Breast epithelium (tissue), 4 donors: ENCODE measurements around the gene PDE4C. TPM values are rescaled to one million over a fixed set of nuclear protein-coding genes. Genes with fewer than 3 reads are reported as not detected.

Experiments used
- DNase-seq, 2 donors: peaks; one replicate each; pipeline ENCODE4 v3.0.0-alpha.2; 2019; ENCODE audit warnings: low spot score in 2 of 2
- H3K27ac ChIP-seq, 2 donors: fragments of 200-600 bp; sonication (generic) in 1 of 2; one replicate each; pipeline ENCODE4 v1.5.1; 2016 to 2019; ENCODE audit warnings: mild to moderate bottlenecking in 1 of 2
- H3K27me3 ChIP-seq, 2 donors: fragments of 200-600 bp; sonication (generic) in 1 of 2; one replicate each; pipeline versions ENCODE4 v1.5.1 to v1.6.0; 2017 to 2019; ENCODE audit warnings: control low read depth in 1 of 2, mild to moderate bottlenecking in 1 of 2
- H3K36me3 ChIP-seq: fragments of 200-600 bp; one replicate; pipeline ENCODE4 v1.5.1; 2019
- H3K4me1 ChIP-seq, 2 donors: fragments of 200-600 bp; sonication (generic); one replicate each; pipeline ENCODE4 v1.5.1; 2016 to 2019; ENCODE audit warnings: control low read depth in 1 of 2
- H3K4me3 ChIP-seq, 3 donors: fragments of 200-600 bp; sonication (generic); 1 replicate in 2 of 3; 2 replicates in 1 of 3; pipeline ENCODE4 v1.5.1; 2016 to 2019; ENCODE audit warnings: mild to moderate bottlenecking in 3 of 3, moderate library complexity in 2 of 3
- H3K9me3 ChIP-seq, 2 donors: fragments of 200-600 bp; sonication (generic) in 1 of 2; one replicate each; pipeline ENCODE4 v1.5.1; 2016 to 2019; ENCODE audit warnings: control low read depth in 1 of 2
- CTCF ChIP-seq, 3 donors: fragments of 450-650 bp; IDR thresholded peaks; one replicate each; pipeline ENCODE4 v1.5.1; 2016 to 2017; ENCODE audit warnings: antibody characterized with exemption in 3 of 3, mild to moderate bottlenecking in 3 of 3, moderate library complexity in 3 of 3
- POLR2A ChIP-seq: fragments of 450-650 bp; IDR thresholded peaks from one replicate; pipeline ENCODE4 v1.6.1; 2016; ENCODE audit warnings: antibody characterized with exemption, mild to moderate bottlenecking, moderate library complexity
- POLR2AphosphoS5 ChIP-seq, 3 donors: sonication (generic); formaldehyde crosslinking; IDR thresholded peaks; one replicate each; pipeline ENCODE4 v1.6.1; 2017; ENCODE audit warnings: antibody characterized with exemption in 3 of 3
- intact Hi-C: fragments of 100-400 bp; cut with DNase I; formaldehyde crosslinking; loops from one replicate; pipeline ENCODE4 v1.15.1; 2023; ENCODE audit warnings: low total_unique reads
- total RNA-seq, 3 donors: library from RNA; depleted of rRNA; stranded (reverse); fragments of >200 nt; gene quantifications; one replicate each; pipeline ENCODE4 v1.1.0, GENCODE V29; 2016

Gene PDE4C
- total RNA-seq, 3 donors from 2014 or later, result 0.33 to 1.3 TPM; not detected in 1

- no peak for TF ChIP-seq POLR2AphosphoS5 (IDR thresholded peaks at IDR 0.05)
- no peak for TF ChIP-seq CTCF (IDR thresholded peaks at IDR 0.05)
- no peak for TF ChIP-seq POLR2A
- intact Hi-C loops, result no loop called here
- no peaks in the 10 kb centered on the region for H3K9me3 ChIP-seq
- H3K27me3 ChIP-seq, result peaks cover 0 to 23% of the 10 kb centered on the region in 2 donors
- H3K4me1 ChIP-seq, result no peaks in the 10 kb centered on the region
- DNase-seq, result no peak
- no peaks in the 10 kb centered on the region for H3K36me3 ChIP-seq
- H3K4me3 ChIP-seq, result no peak overlapping the region
- H3K27ac ChIP-seq, result no peak overlapping the region
These were observed 13.1 kb upstream of the PDE4C start for GRCh38 chr19:18239303-18239702.

- intact Hi-C loops, result no loop called here
- peaks cover 10 to 11% of the 10 kb centered on the region in 2 donors for H3K9me3 ChIP-seq
- TF ChIP-seq POLR2A (no peak), POLR2AphosphoS5 (IDR thresholded peaks at IDR 0.05) (no peak), CTCF (IDR thresholded peaks at IDR 0.05) (no peak)
- no peak for DNase-seq
- no peak overlapping the region for H3K27ac ChIP-seq
- no peaks in the 10 kb centered on the region for H3K4me1 ChIP-seq
- H3K4me3 ChIP-seq, result no peak overlapping the region
- peaks cover 14 to 68% of the 10 kb centered on the region in 2 donors for H3K27me3 ChIP-seq
- no peaks in the 10 kb centered on the region for H3K36me3 ChIP-seq
These were observed 8.0 kb upstream of the PDE4C start for GRCh38 chr19:18234194-18234593.

- TF ChIP-seq POLR2AphosphoS5 (IDR thresholded peaks at IDR 0.05) (no peak), POLR2A (no peak), CTCF (IDR thresholded peaks at IDR 0.05) (no peak)
- Histone ChIP-seq H3K36me3 (no peaks in the 10 kb centered on the region), H3K4me1 (no peaks in the 10 kb centered on the region), H3K27ac (no peak overlapping the region), H3K4me3 (peak overlapping the region in 1 of 3 donors; percentile 19), H3K27me3 (peaks cover 14 to 69% of the 10 kb centered on the region in 2 donors), H3K9me3 (peaks cover 10 to 11% of the 10 kb centered on the region in 2 donors)
- no peak for DNase-seq
- intact Hi-C loops, result no loop called here
These were observed 7.1 kb upstream of the PDE4C start for GRCh38 chr19:18233224-18233825.

GRCh38 chr19:18232540-18233223 lies 6.4 kb upstream of the PDE4C start:
- H3K9me3 ChIP-seq, result peaks cover 10 to 11% of the 10 kb centered on the region in 2 donors
- H3K27me3 ChIP-seq, result peaks cover 14 to 75% of the 10 kb centered on the region in 2 donors
- H3K4me1 ChIP-seq, result no peaks in the 10 kb centered on the region
- DNase-seq, result no peak
- intact Hi-C loops, result no loop called here
- no peaks in the 10 kb centered on the region for H3K36me3 ChIP-seq
- TF ChIP-seq CTCF (IDR thresholded peaks at IDR 0.05), result no peak
- TF ChIP-seq POLR2AphosphoS5 (IDR thresholded peaks at IDR 0.05), result no peak
- no peak for TF ChIP-seq POLR2A
- H3K4me3 ChIP-seq, result peak overlapping the region in 1 of 3 donors; percentile 19
- no peak overlapping the region for H3K27ac ChIP-seq

- Histone ChIP-seq H3K27ac (no peak overlapping the region), H3K4me3 (no peak overlapping the region), H3K27me3 (peaks cover 17 to 84% of the 10 kb centered on the region in 2 donors), H3K36me3 (no peaks in the 10 kb centered on the region), H3K4me1 (no peaks in the 10 kb centered on the region), H3K9me3 (peaks cover 10 to 11% of the 10 kb centered on the region in 2 donors)
- no peak for DNase-seq
- TF ChIP-seq CTCF (IDR thresholded peaks at IDR 0.05) (no peak), POLR2AphosphoS5 (IDR thresholded peaks at IDR 0.05) (no peak), POLR2A (no peak)
- intact Hi-C loops, result no loop called here
These were observed 5.5 kb upstream of the PDE4C start for GRCh38 chr19:18231775-18232174.
